ENCODE data around the gene TNNI2.
A peak's percentile ranks its signal among the peaks of the same experiment; 100 is the strongest.

Gene TNNI2

DNA sequence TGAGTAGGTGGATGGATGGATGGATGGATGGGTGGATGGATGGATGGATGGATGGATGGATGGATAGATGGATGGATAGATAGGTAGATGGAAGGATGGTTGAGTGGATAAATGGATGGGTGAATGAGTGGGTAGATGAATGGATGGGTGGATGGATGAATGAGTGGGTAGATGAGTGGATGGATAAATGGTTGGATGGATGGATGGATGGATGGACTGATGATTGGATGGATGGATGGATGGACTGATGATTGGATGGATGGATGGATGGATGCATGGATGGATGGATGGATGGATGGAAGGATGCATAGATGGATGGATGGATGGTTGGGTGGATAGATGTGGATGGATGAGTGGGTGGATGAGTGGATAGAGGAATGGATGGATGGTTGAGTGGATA is 17.2 kb upstream of the TNNI2 start:
- DNase-seq: no peak

DNA sequence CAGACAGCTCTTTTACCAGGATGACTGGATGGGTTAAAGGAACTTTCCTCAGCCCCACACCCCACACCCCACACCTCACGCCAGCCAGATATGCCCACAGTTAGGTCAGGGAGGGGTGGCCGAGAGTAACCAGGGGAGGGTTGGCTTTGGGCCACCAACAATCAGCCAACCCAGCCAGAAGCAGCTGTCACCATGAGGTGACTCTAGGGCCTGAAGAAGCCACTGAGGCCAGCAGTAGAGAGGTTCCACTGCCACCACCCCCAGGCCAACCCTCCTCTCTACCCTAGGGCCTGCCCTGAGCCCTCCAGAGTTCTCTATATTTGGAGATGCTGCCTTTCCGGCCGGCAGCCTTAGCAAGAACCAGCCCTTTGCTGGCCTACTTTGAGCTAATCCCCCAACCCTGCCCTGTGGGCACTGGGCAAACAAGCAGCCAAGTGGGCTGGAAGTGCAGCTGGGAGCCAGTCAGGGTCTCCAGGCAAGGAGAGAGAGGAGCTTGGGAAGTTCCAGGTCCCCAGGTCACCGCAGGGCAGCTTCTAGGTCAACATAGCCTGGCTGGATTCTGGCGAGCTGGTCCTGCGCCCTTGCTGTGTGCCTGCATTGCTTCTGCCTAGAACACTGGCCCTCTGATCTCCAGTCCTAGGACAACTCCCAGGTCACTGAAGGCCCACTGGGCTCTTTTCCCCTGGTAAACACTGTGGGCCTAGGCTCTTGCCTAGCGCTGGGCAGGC is 16.0 kb upstream of the TNNI2 start:
- no peak for DNase-seq

GRCh38 chr11:1823376-1824220 is 15.2 kb upstream of the TNNI2 start:
- DNase-seq: no peak

DNA sequence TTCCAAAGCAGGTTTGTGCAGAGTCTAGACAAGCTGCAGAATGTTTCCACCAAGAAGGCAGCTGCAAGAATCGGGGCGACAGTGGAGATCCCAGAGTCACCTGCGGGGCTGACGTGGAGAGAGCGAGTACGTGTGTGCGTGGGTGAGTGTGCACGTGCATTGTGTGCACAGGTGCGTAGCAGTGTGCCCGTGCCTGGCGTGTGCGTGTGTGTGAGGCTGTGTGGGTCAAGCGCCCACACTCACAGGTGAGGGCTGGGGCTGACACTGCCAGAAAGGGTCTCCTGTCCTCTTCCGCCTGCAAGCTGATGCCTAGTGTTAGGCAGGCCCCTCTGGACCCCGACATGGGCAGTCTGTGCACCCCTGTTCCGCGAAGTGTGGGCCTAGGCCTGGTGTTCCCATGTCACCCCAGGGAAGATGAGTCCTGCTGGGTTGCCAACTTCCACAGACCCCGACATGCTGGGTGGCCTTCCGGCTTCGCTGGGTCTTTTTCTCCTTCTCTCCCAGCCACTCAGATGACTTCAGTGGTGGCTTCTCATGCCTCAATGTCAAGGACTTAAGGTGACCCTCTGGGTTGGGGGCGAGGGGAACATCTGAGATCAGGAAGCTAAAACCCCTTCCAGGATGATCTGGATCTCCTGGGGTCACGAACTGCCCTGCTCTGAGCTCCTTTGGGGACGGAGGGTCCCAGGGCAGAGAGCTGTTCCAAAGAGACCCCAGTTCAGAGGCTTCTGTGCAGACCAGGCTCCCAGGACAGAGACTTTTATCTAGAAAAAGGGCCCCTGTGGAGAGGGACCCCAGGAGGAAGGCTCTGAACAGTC is 14.4 kb upstream of the TNNI2 start:
- no peak for DNase-seq

GRCh38 chr11:1825039-1825740 is 13.6 kb upstream of the TNNI2 start:
- no peak for DNase-seq

GRCh38 chr11:1825785-1826451 is 12.9 kb upstream of the TNNI2 start:
- no peak for DNase-seq

DNA sequence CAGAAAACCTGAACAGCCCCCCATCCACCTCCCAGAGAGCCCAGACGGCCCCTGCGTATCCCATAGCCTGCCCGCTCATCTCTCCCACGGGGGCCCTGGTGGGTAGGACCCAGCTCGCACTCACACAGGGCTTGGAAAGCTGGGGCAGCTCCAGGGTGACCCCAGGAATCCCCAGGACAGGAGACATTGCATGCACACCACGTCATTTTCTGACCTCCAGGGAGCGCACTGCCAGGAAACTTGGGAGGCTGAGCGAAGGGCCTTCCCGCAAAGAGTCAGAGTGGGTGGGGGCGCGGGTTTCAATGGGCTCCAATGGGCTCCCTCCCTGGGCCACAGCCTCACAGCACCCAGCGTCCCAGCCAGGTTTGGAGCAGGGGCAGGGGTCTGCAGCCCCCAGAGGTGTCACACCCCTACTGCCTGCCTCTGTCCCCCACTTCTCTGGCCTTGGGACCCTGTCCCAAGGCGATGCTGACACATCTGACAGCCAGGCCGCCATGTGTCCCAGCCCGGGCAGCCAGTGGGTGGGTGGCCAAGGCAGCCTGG is 12.2 kb upstream of the TNNI2 start:
- DNase-seq: peak; percentile 46

DNA sequence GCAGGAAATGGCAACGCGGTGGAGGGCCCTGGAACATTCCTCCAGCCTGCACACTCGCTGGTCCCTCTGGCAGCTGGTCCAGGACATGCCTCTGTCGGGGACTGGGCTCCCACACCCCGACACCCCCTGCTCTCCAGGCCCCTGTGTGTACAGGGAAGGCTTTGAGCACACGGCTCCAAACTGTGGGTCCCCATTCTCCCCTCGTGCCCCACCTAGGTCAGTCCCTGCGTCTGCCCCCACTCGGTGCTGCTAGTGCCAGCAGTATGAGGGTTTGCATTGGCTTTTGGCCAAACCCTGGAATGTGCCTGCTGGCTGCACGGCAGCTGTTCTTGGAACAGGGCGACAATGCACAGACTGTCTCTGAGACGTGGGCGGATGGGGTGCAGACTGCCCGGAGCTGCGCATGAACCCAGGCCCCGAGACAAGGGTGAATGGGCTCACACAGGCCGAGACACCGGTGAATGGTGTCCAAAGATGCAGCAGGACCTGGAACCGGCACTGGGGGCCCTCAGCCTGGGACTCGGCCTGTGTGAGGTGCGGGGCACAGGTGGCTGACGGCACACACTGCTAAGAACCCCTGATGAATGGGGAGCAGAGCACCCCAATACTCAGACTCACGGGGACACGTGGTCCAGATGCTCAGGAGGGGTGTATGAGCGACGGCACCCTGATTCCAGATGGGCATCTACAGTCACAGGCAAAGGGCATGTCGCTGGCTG is 11.5 kb upstream of the TNNI2 start:
- DNase-seq: peak; percentile 71

DNA sequence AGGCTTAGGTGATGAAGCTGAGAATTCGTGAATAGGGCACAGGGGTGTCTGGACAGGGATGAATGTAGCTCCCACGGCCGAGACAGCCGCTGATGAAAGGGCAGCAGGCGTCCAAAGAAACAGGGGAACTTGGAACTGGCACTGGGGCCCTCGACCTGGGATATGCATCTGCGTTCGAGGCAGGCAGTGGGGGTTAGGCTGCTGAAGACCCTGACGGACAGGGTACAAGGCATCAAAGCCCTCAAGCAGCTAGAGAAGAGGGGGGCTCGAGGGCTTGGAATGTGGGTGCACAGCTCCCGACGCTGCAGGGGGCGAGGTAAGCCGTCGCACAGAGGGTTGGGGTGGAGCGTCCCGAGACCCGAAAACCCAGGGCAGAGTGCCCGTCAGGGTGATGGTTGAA is 10.8 kb upstream of the TNNI2 start:
- no peak for DNase-seq

DNA sequence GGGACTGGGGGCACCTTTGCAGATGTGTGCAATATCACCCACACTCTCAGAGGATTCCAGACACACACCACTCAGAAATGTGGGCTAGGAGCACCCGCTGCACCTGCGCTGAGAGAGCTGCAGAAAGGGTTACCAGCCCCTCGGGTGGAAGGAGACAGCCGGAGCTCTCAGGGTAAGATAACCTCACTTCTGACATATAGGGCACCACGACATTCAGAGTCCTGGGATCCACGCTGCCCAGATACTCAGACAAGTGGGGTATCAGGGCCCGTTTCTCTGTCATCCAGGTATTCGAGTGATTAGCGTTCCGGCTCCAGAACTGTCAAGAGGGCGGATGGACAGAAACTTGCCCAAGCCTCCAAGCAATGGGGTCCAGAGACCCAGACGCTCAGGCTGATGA is 10.2 kb upstream of the TNNI2 start:
- no peak for DNase-seq

- DNase-seq: peak; percentile 31
Measured at GRCh38 chr11:1829039-1829820, 9.6 kb upstream of the TNNI2 start.

DNA sequence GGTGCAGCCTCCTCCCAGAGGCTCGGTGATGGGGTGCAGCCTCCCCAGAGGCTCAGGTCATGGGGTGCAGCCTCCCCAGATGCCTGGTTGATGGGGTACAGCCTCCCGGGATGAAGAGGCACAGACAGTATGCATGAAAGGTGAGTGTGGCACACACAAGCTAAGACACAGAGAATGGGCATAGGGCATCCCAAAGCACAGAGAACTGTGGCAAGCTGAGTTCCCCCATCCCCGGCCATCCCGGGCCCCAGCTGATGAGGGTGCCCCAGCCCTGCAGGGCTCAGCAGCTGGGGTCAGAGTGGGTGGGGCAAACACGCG is 8.8 kb upstream of the TNNI2 start:
- no peak for DNase-seq

DNA sequence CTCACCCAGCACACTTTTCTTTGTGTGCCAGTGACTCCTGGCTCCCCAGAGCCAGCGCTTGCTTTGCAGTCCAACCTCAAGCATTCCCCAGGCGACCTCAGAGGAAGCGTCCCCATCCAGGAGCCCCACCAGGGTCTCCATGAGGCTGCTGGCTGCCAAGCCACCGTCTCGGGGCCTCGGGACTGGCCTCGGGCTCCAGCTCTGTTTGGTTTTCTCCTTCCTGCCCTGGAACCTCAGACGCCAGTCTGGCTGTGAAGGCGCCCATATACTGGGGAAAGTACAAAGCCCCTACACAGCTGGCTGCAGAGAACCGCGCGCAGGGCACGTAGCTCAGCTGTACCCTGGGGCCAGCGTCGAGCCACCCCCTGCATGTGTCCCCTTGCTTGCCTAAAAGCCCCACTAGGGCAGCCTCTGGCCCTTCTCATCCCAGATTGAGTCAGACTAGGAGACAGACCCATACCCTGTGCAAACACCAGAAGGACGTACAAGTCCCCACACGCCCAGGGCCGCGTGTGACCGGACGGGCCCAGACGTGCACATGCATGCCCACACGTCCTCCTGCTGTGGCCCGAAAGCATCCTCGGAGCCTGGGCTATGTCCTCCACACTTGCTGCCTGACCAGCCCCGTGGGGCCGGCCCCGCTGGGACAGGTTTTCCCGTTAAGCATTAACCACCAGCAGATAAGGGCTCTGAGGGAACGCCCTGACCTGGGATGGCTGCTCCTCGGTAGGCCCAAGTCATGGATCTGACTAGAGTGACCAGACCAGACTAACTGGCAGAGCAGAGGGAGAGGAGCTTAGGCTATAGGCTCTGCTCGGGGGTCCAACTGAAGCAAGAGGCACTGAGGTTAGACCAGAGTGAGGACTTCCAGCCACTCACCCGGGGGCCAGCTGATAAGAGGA is 8.2 kb upstream of the TNNI2 start:
- DNase-seq: no peak

DNA sequence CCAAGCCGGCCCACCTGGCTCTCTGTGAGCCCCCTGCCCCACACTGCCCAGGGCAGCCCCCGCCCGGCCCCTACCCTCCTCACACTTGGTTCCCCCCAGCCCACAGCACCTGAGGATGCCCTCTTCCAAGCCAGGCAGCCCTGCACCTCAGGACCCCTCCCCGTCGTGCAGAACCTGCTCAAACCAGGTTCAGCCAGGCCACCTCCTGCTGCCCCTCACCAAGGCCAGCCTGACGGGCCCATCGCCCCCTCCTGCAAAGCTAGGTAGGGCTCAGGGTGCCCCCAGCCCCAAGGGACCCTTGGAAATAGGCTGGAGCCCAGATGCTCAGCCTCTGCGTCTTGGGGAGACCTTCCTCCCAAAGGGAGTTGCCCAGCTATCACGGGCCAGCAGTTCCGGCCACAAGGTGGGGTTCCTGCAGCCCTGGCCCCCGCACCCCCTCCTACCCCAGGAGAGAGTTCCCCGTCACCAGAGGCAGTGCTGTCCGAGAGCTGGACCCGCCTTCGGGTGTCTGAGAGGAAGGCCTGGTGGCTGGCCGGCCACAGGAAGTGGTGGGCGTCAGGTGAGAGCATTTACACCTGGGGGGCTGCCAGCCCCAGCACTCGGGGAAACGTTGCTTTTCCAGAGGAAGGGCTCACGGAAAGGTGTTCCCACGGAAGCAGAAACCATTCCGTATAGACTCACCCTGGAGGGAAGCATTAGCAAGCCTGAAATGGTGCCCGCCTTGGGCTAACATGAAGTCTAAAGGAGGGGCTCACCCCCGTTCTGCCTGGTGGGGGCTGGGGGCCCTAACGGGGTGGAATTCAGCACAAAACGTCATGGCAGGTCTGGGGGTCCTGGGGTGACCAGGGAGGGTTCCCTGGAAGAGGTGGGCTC is 7.2 kb upstream of the TNNI2 start:
- no peak for DNase-seq

GRCh38 chr11:1832211-1832919 is 6.4 kb upstream of the TNNI2 start:
- peak; percentile 12 for DNase-seq

GRCh38 chr11:1832920-1833295 is 5.9 kb upstream of the TNNI2 start:
- DNase-seq: no peak

GRCh38 chr11:1834062-1834610 is 4.6 kb upstream of the TNNI2 start:
- DNase-seq: no peak
